ENCODE measurements around the gene CCBE1. TPM values are rescaled to one million over a fixed set of nuclear protein-coding genes. Genes with fewer than 3 reads are reported as not detected.

The CCBE1 gene
- total RNA-seq, 2 experiments from 2014 or later: 0.36 TPM; not detected in 1

- Mint-ChIP-seq H3K27me3 (no peaks in the 10 kb centered on the region), H3K4me3 (no peak overlapping the region), H3K27ac (no peak overlapping the region), H3K36me3 (no peaks in the 10 kb centered on the region), H3K9me3 (no peaks in the 10 kb centered on the region), H3K4me1 (ENCODE audit: low read depth) (no peaks in the 10 kb centered on the region)
- DNase-seq: no peak
- ChIA-PET POLR2A (no interaction called here), CTCF (no interaction called here)
- intact Hi-C loops (cut with micrococcal nuclease): no loop called here
Measured at GRCh38 chr18:59639821-59640220, 57.4 kb downstream of the CCBE1 start.

- Mint-ChIP-seq H3K36me3 (no peaks in the 10 kb centered on the region), H3K4me3 (no peak overlapping the region), H3K4me1 (ENCODE audit: low read depth) (no peaks in the 10 kb centered on the region), H3K27ac (no peak overlapping the region), H3K27me3 (no peaks in the 10 kb centered on the region), H3K9me3 (no peaks in the 10 kb centered on the region)
- CTCF ChIA-PET: no interaction called here
- POLR2A ChIA-PET: no interaction called here
- no peak for DNase-seq
- intact Hi-C loops (cut with micrococcal nuclease): no loop called here
Measured at GRCh38 chr18:59639136-59639535, 58.1 kb downstream of the CCBE1 start.

GRCh38 chr18:59633961-59634485 lies 63.2 kb downstream of the CCBE1 start:
- Mint-ChIP-seq H3K27ac (no peak overlapping the region), H3K4me3 (no peak overlapping the region), H3K27me3 (peaks cover 4% of the 10 kb centered on the region), H3K9me3 (no peaks in the 10 kb centered on the region), H3K4me1 (ENCODE audit: low read depth) (no peaks in the 10 kb centered on the region), H3K36me3 (no peaks in the 10 kb centered on the region)
- intact Hi-C loops (cut with micrococcal nuclease): no loop called here
- ChIA-PET POLR2A (no interaction called here), CTCF (interaction anchor here (1.3 to 1.8 kb wide), 2 partner anchors 9 to 190 kb away, joined by 4 to 5 read pairs; no protein-coding TSS in a partner anchor)
- DNase-seq: no peak

GRCh38 chr18:59633317-59633716 lies 63.9 kb downstream of the CCBE1 start:
- Mint-ChIP-seq H3K4me1 (ENCODE audit: low read depth) (no peaks in the 10 kb centered on the region), H3K27ac (no peak overlapping the region), H3K9me3 (no peaks in the 10 kb centered on the region), H3K4me3 (no peak overlapping the region), H3K36me3 (no peaks in the 10 kb centered on the region), H3K27me3 (peaks cover 5% of the 10 kb centered on the region)
- intact Hi-C loops (cut with micrococcal nuclease): no loop called here
- POLR2A ChIA-PET: no interaction called here
- no peak for DNase-seq
- CTCF ChIA-PET: no interaction called here

GRCh38 chr18:59631583-59632181 lies 65.5 kb downstream of the CCBE1 start:
- no peaks in the 10 kb centered on the region for H3K36me3 Mint-ChIP-seq
- H3K27ac Mint-ChIP-seq: no peak overlapping the region
- intact Hi-C loops (cut with micrococcal nuclease): loop anchor here (1.0 kb wide), 1 partner anchor 192 kb away; no protein-coding TSS in a partner anchor
- H3K9me3 Mint-ChIP-seq: no peaks in the 10 kb centered on the region
- H3K4me1 Mint-ChIP-seq (ENCODE audit: low read depth): no peaks in the 10 kb centered on the region
- CTCF ChIA-PET: interaction anchor here (1.0 to 1.9 kb wide), 3 partner anchors 37 to 192 kb away, joined by 3 to 11 read pairs (median 3); no protein-coding TSS in a partner anchor
- no peak for DNase-seq
- peaks cover 6% of the 10 kb centered on the region for H3K27me3 Mint-ChIP-seq
- POLR2A ChIA-PET: no interaction called here
- H3K4me3 Mint-ChIP-seq: no peak overlapping the region

- Mint-ChIP-seq H3K27me3 (peaks cover 6% of the 10 kb centered on the region), H3K36me3 (no peaks in the 10 kb centered on the region), H3K4me1 (ENCODE audit: low read depth) (no peaks in the 10 kb centered on the region), H3K9me3 (no peaks in the 10 kb centered on the region), H3K27ac (no peak overlapping the region), H3K4me3 (no peak overlapping the region)
- intact Hi-C loops (cut with micrococcal nuclease): no loop called here
- CTCF ChIA-PET: interaction anchor here (0.6 kb wide), 1 partner anchor 358 kb away, joined by 3 read pairs; no protein-coding TSS in a partner anchor
- POLR2A ChIA-PET: no interaction called here
- DNase-seq: no peak
Measured at GRCh38 chr18:59629894-59630293, 67.3 kb downstream of the CCBE1 start.

GRCh38 chr18:59628995-59629394 lies 68.2 kb downstream of the CCBE1 start:
- intact Hi-C loops (cut with micrococcal nuclease): no loop called here
- Mint-ChIP-seq H3K9me3 (no peaks in the 10 kb centered on the region), H3K27me3 (peaks cover 6% of the 10 kb centered on the region), H3K27ac (no peak overlapping the region), H3K4me3 (no peak overlapping the region), H3K4me1 (ENCODE audit: low read depth) (no peaks in the 10 kb centered on the region), H3K36me3 (no peaks in the 10 kb centered on the region)
- DNase-seq: no peak
- POLR2A ChIA-PET: no interaction called here
- CTCF ChIA-PET: no interaction called here

- Mint-ChIP-seq H3K4me3 (no peak overlapping the region), H3K27ac (no peak overlapping the region), H3K4me1 (ENCODE audit: low read depth) (no peaks in the 10 kb centered on the region), H3K36me3 (no peaks in the 10 kb centered on the region), H3K27me3 (peaks cover 6% of the 10 kb centered on the region), H3K9me3 (no peaks in the 10 kb centered on the region)
- POLR2A ChIA-PET: no interaction called here
- CTCF ChIA-PET: no interaction called here
- DNase-seq: no peak
- intact Hi-C loops (cut with micrococcal nuclease): no loop called here
Measured at GRCh38 chr18:59627414-59627813, 69.8 kb downstream of the CCBE1 start.

GRCh38 chr18:59624369-59624765 lies 72.9 kb downstream of the CCBE1 start:
- Mint-ChIP-seq H3K27me3 (peaks cover 3% of the 10 kb centered on the region), H3K36me3 (no peaks in the 10 kb centered on the region), H3K4me3 (no peak overlapping the region), H3K27ac (no peak overlapping the region), H3K9me3 (no peaks in the 10 kb centered on the region), H3K4me1 (ENCODE audit: low read depth) (no peaks in the 10 kb centered on the region)
- ChIA-PET CTCF (interaction anchor here (0.9 to 1.2 kb wide), 2 partner anchors 10 to 166 kb away, joined by 3 to 5 read pairs; no protein-coding TSS in a partner anchor), POLR2A (no interaction called here)
- no peak for DNase-seq
- intact Hi-C loops (cut with micrococcal nuclease): no loop called here

- Mint-ChIP-seq H3K27ac (no peak overlapping the region), H3K4me1 (ENCODE audit: low read depth) (no peaks in the 10 kb centered on the region), H3K4me3 (no peak overlapping the region), H3K27me3 (peaks cover 2% of the 10 kb centered on the region), H3K9me3 (no peaks in the 10 kb centered on the region), H3K36me3 (no peaks in the 10 kb centered on the region)
- ChIA-PET POLR2A (no interaction called here), CTCF (interaction anchor here (1.2 kb wide), 1 partner anchor 165 kb away, joined by 3 read pairs; no protein-coding TSS in a partner anchor)
- DNase-seq: no peak
- intact Hi-C loops (cut with micrococcal nuclease): no loop called here
Measured at GRCh38 chr18:59623456-59624368, 73.5 kb downstream of the CCBE1 start.

- Mint-ChIP-seq H3K27ac (no peak overlapping the region), H3K4me3 (no peak overlapping the region), H3K36me3 (no peaks in the 10 kb centered on the region), H3K4me1 (ENCODE audit: low read depth) (no peaks in the 10 kb centered on the region), H3K9me3 (no peaks in the 10 kb centered on the region), H3K27me3 (no peaks in the 10 kb centered on the region)
- peak; percentile 9 for DNase-seq
- POLR2A ChIA-PET: no interaction called here
- intact Hi-C loops (cut with micrococcal nuclease): no loop called here
- CTCF ChIA-PET: no interaction called here
Measured at GRCh38 chr18:59621027-59621426, 76.2 kb downstream of the CCBE1 start.

GRCh38 chr18:59620381-59620780 lies 76.8 kb downstream of the CCBE1 start:
- no peak overlapping the region for H3K27ac Mint-ChIP-seq
- no peaks in the 10 kb centered on the region for H3K9me3 Mint-ChIP-seq
- ChIA-PET CTCF (no interaction called here), POLR2A (no interaction called here)
- DNase-seq: no peak
- H3K4me3 Mint-ChIP-seq: no peak overlapping the region
- H3K4me1 Mint-ChIP-seq (ENCODE audit: low read depth): no peaks in the 10 kb centered on the region
- H3K36me3 Mint-ChIP-seq: no peaks in the 10 kb centered on the region
- intact Hi-C loops (cut with micrococcal nuclease): no loop called here
- H3K27me3 Mint-ChIP-seq: no peaks in the 10 kb centered on the region

Measured in activated CD4-positive, alpha-beta memory T cell treated with anti-CD3 and anti-CD28 coated beads for 36 hours (primary cell).